H9 (cell line): ENCODE data around the gene GRID1. TPM values are rescaled to one million over a fixed set of nuclear protein-coding genes. Genes with fewer than 3 reads are reported as not detected.

Source experiments
- DNase-seq: peaks from one replicate; pipeline ENCODE4 v3.0.0-alpha.2; 2017
- H2AFZ ChIP-seq: one replicate; pipeline ENCODE4 v1.6.1; 2013; ENCODE audit warnings: mild to moderate bottlenecking, low read length, control low read depth, moderate library complexity
- H2AK5ac ChIP-seq: 2 replicates; pipeline ENCODE4 v1.6.1; 2013; ENCODE audit warnings: low read length, control low read depth, mixed read lengths; ENCODE audit not compliant: insufficient read length
- H2BK120ac ChIP-seq: one replicate; pipeline ENCODE4 v1.6.1; 2013; ENCODE audit warnings: low read depth, mild to moderate bottlenecking, low read length, control low read depth, inconsistent platforms; ENCODE audit not compliant: poor library complexity, severe bottlenecking
- H2BK12ac ChIP-seq: 2 replicates; pipeline ENCODE4 v1.6.1; 2013; ENCODE audit warnings: low read length, control low read depth, mixed read lengths, low read depth; ENCODE audit not compliant: insufficient read length
- H2BK15ac ChIP-seq: 2 replicates; pipeline ENCODE4 v1.6.1; 2013; ENCODE audit warnings: low read depth, low read length, control low read depth
- H2BK20ac ChIP-seq: one replicate; pipeline ENCODE4 v1.6.1; 2013; ENCODE audit warnings: low read depth, mild to moderate bottlenecking, low read length, control low read depth, inconsistent platforms; ENCODE audit not compliant: poor library complexity, severe bottlenecking
- H2BK5ac ChIP-seq: 2 replicates; pipeline ENCODE4 v1.6.1; 2013; ENCODE audit warnings: low read length, control low read depth, mixed read lengths; ENCODE audit not compliant: insufficient read length
- H3K14ac ChIP-seq: 2 replicates; pipeline ENCODE4 v1.6.1; 2013; ENCODE audit warnings: low read length, control low read depth; ENCODE audit not compliant: insufficient read depth
- H3K18ac ChIP-seq: 2 replicates; pipeline ENCODE4 v1.6.1; 2013; ENCODE audit warnings: low read depth, mild to moderate bottlenecking, mixed read lengths, low read length, control low read depth; ENCODE audit not compliant: insufficient read length
- H3K23ac ChIP-seq: 2 replicates; pipeline ENCODE4 v1.6.1; 2013; ENCODE audit warnings: low read length, control low read depth, mixed read lengths, low read depth; ENCODE audit not compliant: insufficient read length
- H3K23me2 ChIP-seq: 2 replicates; pipeline ENCODE4 v1.6.1; 2013; ENCODE audit warnings: low read depth, mild to moderate bottlenecking, mixed read lengths, low read length, control low read depth; ENCODE audit not compliant: insufficient read length, poor library complexity, severe bottlenecking
- H3K27ac ChIP-seq: 2 replicates; pipeline ENCODE4 v1.5.1; 2013; ENCODE audit warnings: low read length, control low read depth, mixed read lengths, low read depth; ENCODE audit not compliant: insufficient read length
- H3K27me3 ChIP-seq: 2 replicates; pipeline ENCODE4 v1.6.1; 2013; ENCODE audit warnings: low read length, control low read depth, inconsistent platforms; ENCODE audit not compliant: insufficient read depth
- H3K4ac ChIP-seq: 2 replicates; pipeline ENCODE4 v1.6.1; 2013; ENCODE audit warnings: low read depth, mild to moderate bottlenecking, control low read depth, inconsistent platforms, low read length, moderate library complexity
- H3K4me1 ChIP-seq: 2 replicates; pipeline ENCODE4 v1.6.1; 2013; ENCODE audit warnings: low read length, control low read depth, inconsistent platforms; ENCODE audit not compliant: insufficient read depth
- H3K4me2 ChIP-seq: 2 replicates; pipeline ENCODE4 v1.6.1; 2013; ENCODE audit warnings: low read length, control low read depth, mixed read lengths; ENCODE audit not compliant: insufficient read length, insufficient read depth
- H3K56ac ChIP-seq: 2 replicates; pipeline ENCODE4 v1.6.1; 2013; ENCODE audit warnings: low read depth, mild to moderate bottlenecking, mixed read lengths, low read length, control low read depth; ENCODE audit not compliant: insufficient read length
- H3K79me1 ChIP-seq: 2 replicates; pipeline ENCODE4 v1.6.1; 2013; ENCODE audit warnings: low read depth, mild to moderate bottlenecking, moderate library complexity, low read length, control low read depth, inconsistent platforms; ENCODE audit not compliant: insufficient read depth, poor library complexity, severe bottlenecking
- H3K79me2 ChIP-seq: 2 replicates; pipeline ENCODE4 v1.6.1; 2013; ENCODE audit warnings: low read length, control low read depth, inconsistent platforms; ENCODE audit not compliant: insufficient read depth
- H3K9ac ChIP-seq: 2 replicates; pipeline ENCODE4 v1.6.1; 2013; ENCODE audit warnings: low read length, control low read depth, mixed read lengths; ENCODE audit not compliant: insufficient read length; ENCODE audit errors: extremely low read depth
- H3K9me3 ChIP-seq: one replicate; pipeline ENCODE4 v1.6.1; 2013; ENCODE audit warnings: low read depth, low read length, inconsistent platforms; ENCODE audit not compliant: control insufficient read depth
- H3T11ph ChIP-seq: one replicate; pipeline ENCODE4 v1.6.1; 2013; ENCODE audit warnings: mild to moderate bottlenecking, low read length, control low read depth, inconsistent platforms
- H4K20me1 ChIP-seq: one replicate; pipeline ENCODE4 v1.6.1; 2013; ENCODE audit not compliant: control insufficient read depth, insufficient read length, insufficient read depth
- H4K5ac ChIP-seq: 2 replicates; pipeline ENCODE4 v1.6.1; 2013; ENCODE audit warnings: low read depth, mild to moderate bottlenecking, mixed read lengths, low read length, control low read depth; ENCODE audit not compliant: insufficient read length
- H4K8ac ChIP-seq: replicated peaks from 2 replicates; pipeline ENCODE4 v1.6.1; 2013; ENCODE audit warnings: low read length, control low read depth, mixed read lengths, low read depth; ENCODE audit not compliant: insufficient read length
- H4K91ac ChIP-seq: 2 replicates; pipeline ENCODE4 v1.6.1; 2013; ENCODE audit warnings: low read depth, mild to moderate bottlenecking, moderate library complexity, mixed read lengths, low read length, control low read depth; ENCODE audit not compliant: insufficient read length
- H3K27ac Mint-ChIP-seq, 3 experiments: 2 replicates in 2 of 3; 3 replicates in 1 of 3; pipeline ENCODE4 v1.8.0; 2020 to 2021; ENCODE audit warnings: mixed read lengths in 3 of 3, mild to moderate bottlenecking in 1 of 3, moderate library complexity in 1 of 3
- H3K27me3 Mint-ChIP-seq: 2 replicates; pipeline ENCODE4 v1.8.0; 2021; ENCODE audit warnings: low read depth, mild to moderate bottlenecking, moderate library complexity, mixed read lengths
- H3K36me3 Mint-ChIP-seq, 3 experiments: 2 replicates in 2 of 3; 3 replicates in 1 of 3; pipeline ENCODE4 v1.8.0; 2020 to 2021; ENCODE audit warnings: low read depth in 3 of 3, mixed read lengths in 3 of 3; ENCODE audit not compliant: insufficient read depth in 1 of 3
- H3K4me1 Mint-ChIP-seq, 2 experiments: 2 replicates each; pipeline ENCODE4 v1.8.0; 2020; ENCODE audit warnings: mixed read lengths in 2 of 2
- H3K4me3 Mint-ChIP-seq, 2 experiments: 2 replicates in 1 of 2; 3 replicates in 1 of 2; pipeline ENCODE4 v1.8.0; 2020 to 2021; ENCODE audit warnings: mild to moderate bottlenecking in 2 of 2, mixed read lengths in 2 of 2, moderate library complexity in 1 of 2
- H3K9me3 Mint-ChIP-seq, 2 experiments: 2 replicates in 1 of 2; 3 replicates in 1 of 2; pipeline ENCODE4 v1.8.0; 2020; ENCODE audit warnings: mild to moderate bottlenecking in 2 of 2, mixed read lengths in 2 of 2, moderate library complexity in 1 of 2
- CTCF ChIP-seq: fragments of 200-600 bp; sonication (generic); conservative IDR thresholded peaks from 3 replicates; pipeline ENCODE4 v1.8.0; 2021; ENCODE audit warnings: antibody characterized with exemption, mild to moderate bottlenecking
- WGBS: extraction: QIAGEN DNeasy Blood & Tissue Kit; methylation state at CpG from one replicate; pipeline ENCODE4 v1.1.7; 2013; ENCODE audit warnings: missing lambda C conversion rate, low lambda C conversion rate, mixed read lengths; ENCODE audit not compliant: insufficient read length; ENCODE audit errors: extremely low coverage; 5-methylcytosine and 5-hydroxymethylcytosine counted together
- total RNA-seq: library from RNA; stranded (reverse); gene quantifications from 2 replicates; pipeline ENCODE4 v1.2.1, GENCODE V29; 2021

Gene GRID1
- total RNA-seq, 1 experiment from 2014 or later, result 0.35 TPM

- no peak for DNase-seq
- no peak overlapping the region for H3K14ac ChIP-seq
- no peaks in the 10 kb centered on the region for H4K20me1 ChIP-seq
- no peak overlapping the region for H2BK12ac ChIP-seq
- H3K79me2 ChIP-seq, result no peaks in the 10 kb centered on the region
- no peak overlapping the region for H3K18ac ChIP-seq
- Mint-ChIP-seq H3K9me3 (no peaks in the 10 kb centered on the region), H3K36me3 (no peaks in the 10 kb centered on the region), H3K27me3 (peaks cover 3% of the 10 kb centered on the region; the same call in 1 of the 2 replicates), H3K4me3 (no peak overlapping the region), H3K4me1 (no peaks in the 10 kb centered on the region), H3K27ac (no peak overlapping the region)
- no peak overlapping the region for H2BK20ac ChIP-seq
- no peak overlapping the region for H2BK120ac ChIP-seq
- H3K56ac ChIP-seq, result no peak overlapping the region
- H3K23ac ChIP-seq, result no peak overlapping the region
- H3K4me1 ChIP-seq, result no peaks in the 10 kb centered on the region
- no peaks in the 10 kb centered on the region for H3K79me1 ChIP-seq
- WGBS, result no CpG with 5 or more reads among the region's 3 CpGs
- no peak overlapping the region for H3K4ac ChIP-seq
- H4K5ac ChIP-seq, result no peak overlapping the region
- H4K8ac ChIP-seq, result no peak overlapping the region
- TF ChIP-seq CTCF, result no peak
- no peak overlapping the region for H2AK5ac ChIP-seq
- H3K9me3 ChIP-seq, result no peaks in the 10 kb centered on the region
- H3K27me3 ChIP-seq, result no peaks in the 10 kb centered on the region
- no peak overlapping the region for H4K91ac ChIP-seq
- no peak overlapping the region for H3K27ac ChIP-seq
- H3T11ph ChIP-seq, result no peak overlapping the region
- H3K4me2 ChIP-seq, result no peak overlapping the region
- no peak overlapping the region for H2AFZ ChIP-seq
- no peak overlapping the region for H2BK5ac ChIP-seq
- H3K23me2 ChIP-seq, result no peaks in the 10 kb centered on the region
- H2BK15ac ChIP-seq, result no peak overlapping the region
- no peak overlapping the region for H3K9ac ChIP-seq
Measured at GRCh38 chr10:86172301-86172700, 194.3 kb downstream of the GRID1 start.
